Measurements from ENCODE around the gene RAB44.

RAB44 gene

GRCh38 chr6:36728289-36729160 lies 30.9 kb downstream of the RAB44 start:
- DNase-seq (no peak), ATAC-seq (replicated peaks) (no peak)
- Mint-ChIP-seq H3K9me3 (no peaks in the 10 kb centered on the region), H3K4me1 (ENCODE audit: low read depth in 2 of 2) (peaks cover 13 to 21% of the 10 kb centered on the region in 2 donors), H3K27me3 (no peaks in the 10 kb centered on the region), H3K27ac (peak overlapping the region in 1 of 2 donors; percentile 74), H3K36me3 (ENCODE audit: insufficient read depth) (no peaks in the 10 kb centered on the region), H3K4me3 (no peak overlapping the region)

DNA sequence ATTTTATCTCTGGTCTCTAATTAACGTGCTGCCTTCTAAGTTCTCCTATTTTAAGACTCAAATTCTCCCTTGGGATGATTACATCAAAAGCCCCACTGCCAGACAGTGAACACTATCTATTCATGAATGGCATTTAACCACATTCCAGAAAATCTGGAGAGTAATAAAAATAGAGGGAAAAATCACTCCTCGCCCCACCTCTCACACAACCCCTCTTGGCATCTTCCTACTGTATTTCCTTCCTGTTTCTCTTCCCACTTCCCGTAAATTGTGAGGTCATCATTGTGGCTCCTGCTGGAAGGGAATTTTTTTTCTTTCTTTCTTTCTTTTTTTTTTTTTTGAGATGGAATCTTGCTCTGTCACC lies 31.5 kb downstream of the RAB44 start:
- peaks cover 13 to 21% of the 10 kb centered on the region in 2 donors for H3K4me1 Mint-ChIP-seq (ENCODE audit: low read depth in 2 of 2)
- ATAC-seq (replicated peaks): no peak
- H3K27ac Mint-ChIP-seq: no peak overlapping the region
- H3K27me3 Mint-ChIP-seq: no peaks in the 10 kb centered on the region
- no peak overlapping the region for H3K4me3 Mint-ChIP-seq
- H3K36me3 Mint-ChIP-seq (ENCODE audit: insufficient read depth): no peaks in the 10 kb centered on the region
- DNase-seq: no peak
- no peaks in the 10 kb centered on the region for H3K9me3 Mint-ChIP-seq

- peaks cover 14 to 17% of the 10 kb centered on the region in 2 donors for H3K4me1 Mint-ChIP-seq (ENCODE audit: low read depth in 2 of 2)
- H3K9me3 Mint-ChIP-seq: no peaks in the 10 kb centered on the region
- no peak for DNase-seq
- no peaks in the 10 kb centered on the region for H3K36me3 Mint-ChIP-seq (ENCODE audit: insufficient read depth)
- no peak overlapping the region for H3K4me3 Mint-ChIP-seq
- no peak for ATAC-seq (replicated peaks)
- no peaks in the 10 kb centered on the region for H3K27me3 Mint-ChIP-seq
- H3K27ac Mint-ChIP-seq: no peak overlapping the region
Measured at GRCh38 chr6:36730424-36731380, 33.1 kb downstream of the RAB44 start.

DNA sequence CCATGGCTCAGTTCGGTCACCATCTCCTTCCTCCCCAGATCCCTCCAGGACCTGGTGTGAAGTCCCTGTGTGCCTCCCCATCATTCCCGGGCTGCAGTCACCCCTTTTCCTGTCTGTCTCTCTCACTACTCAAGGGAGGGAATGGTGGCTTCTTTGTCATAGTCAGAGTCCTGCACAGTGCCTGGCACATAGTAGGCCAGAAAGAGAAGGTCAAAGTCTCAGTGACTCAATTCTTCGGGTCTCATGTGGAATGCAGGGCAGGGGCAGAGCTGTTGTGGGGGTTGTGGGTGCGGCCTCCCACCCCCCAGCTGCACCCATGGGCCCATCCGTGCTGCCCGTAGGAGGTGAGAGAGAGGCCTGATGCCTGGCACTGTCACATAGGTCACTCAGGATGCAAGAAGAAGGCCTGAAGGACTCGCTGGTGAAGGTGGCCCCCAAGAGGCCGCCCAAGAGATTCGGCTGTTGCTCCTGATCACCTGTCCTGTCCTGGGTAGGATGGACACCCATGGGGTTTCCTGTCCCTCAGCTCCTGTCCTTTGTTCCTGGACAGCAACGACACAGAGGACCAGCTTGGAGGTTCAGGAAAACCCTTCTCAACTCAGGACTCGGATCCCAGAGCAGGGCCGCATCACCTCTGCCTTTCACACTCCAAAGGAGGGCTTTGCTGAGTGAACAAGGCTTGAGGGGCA lies 34.1 kb downstream of the RAB44 start:
- H3K4me3 Mint-ChIP-seq: no peak overlapping the region
- no peaks in the 10 kb centered on the region for H3K36me3 Mint-ChIP-seq (ENCODE audit: insufficient read depth)
- DNase-seq: no peak
- H3K9me3 Mint-ChIP-seq: no peaks in the 10 kb centered on the region
- ATAC-seq (replicated peaks): no peak
- peaks cover 14 to 17% of the 10 kb centered on the region in 2 donors for H3K4me1 Mint-ChIP-seq (ENCODE audit: low read depth in 2 of 2)
- no peak overlapping the region for H3K27ac Mint-ChIP-seq
- H3K27me3 Mint-ChIP-seq: no peaks in the 10 kb centered on the region

DNA sequence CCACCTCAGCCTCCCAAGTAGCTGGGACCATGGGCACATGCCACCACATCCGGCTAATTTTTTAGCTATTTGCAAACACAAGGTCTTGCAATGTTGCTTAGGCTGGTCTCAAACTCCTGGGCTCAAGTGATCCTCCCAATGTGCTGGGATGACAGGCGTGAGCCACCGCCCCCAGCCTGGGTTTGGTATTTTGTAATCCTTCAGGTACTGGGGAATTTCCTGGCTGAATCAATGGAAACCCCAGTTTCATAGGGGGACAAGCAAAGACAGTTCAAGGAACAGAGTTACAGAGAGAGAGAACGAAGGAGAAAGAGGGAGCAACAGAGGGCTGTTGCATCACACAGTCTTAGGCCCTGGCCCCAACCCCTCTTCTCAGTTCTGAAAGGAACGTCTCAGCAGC lies 35.7 kb downstream of the RAB44 start:
- no peak for DNase-seq

DNA sequence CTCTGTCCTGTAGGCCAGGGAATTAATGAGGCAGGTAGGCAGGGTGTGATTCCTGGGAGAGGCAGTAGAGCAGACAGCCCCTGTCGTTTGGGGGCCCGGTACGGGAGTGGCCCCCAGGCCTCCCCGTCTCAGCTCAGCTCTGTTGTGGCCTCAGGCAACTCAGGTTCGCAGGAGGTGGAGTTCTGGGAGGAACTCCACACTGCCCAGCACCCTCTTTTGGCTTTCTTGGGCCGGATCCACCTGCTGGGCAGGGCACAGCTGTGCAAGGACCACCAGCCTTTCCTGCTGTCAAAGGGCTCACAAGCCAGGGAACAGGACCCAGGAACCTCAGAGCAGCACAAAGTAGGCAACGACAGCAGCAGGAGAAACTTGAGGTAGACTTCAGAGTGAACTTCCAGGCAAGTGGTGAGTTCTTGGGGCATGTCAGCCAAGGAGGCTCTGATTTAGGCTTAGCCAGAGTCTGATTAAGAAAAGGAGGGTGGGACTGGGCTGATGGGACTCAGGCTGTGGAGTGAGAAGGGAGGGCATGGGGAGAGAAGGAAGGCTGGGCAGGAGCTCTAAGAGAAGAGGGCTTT lies 36.9 kb downstream of the RAB44 start:
- Mint-ChIP-seq H3K4me3 (peak overlapping the region; percentile 65 to 66), H3K27me3 (no peaks in the 10 kb centered on the region), H3K9me3 (no peaks in the 10 kb centered on the region), H3K36me3 (ENCODE audit: insufficient read depth) (no peaks in the 10 kb centered on the region), H3K4me1 (ENCODE audit: low read depth in 2 of 2) (peaks cover 4% of the 10 kb centered on the region in 2 donors), H3K27ac (peak overlapping the region; percentile 69 to 86)
- DNase-seq (no peak), ATAC-seq (replicated peaks) (no peak)

More for the DNA sequence above, 35.7 kb downstream of the RAB44 start:
- no peak overlapping the region for H3K4me3 Mint-ChIP-seq
- no peaks in the 10 kb centered on the region for H3K36me3 Mint-ChIP-seq (ENCODE audit: insufficient read depth)
- no peak for ATAC-seq (replicated peaks)
- no peak overlapping the region for H3K27ac Mint-ChIP-seq
- no peaks in the 10 kb centered on the region for H3K27me3 Mint-ChIP-seq
- H3K4me1 Mint-ChIP-seq (ENCODE audit: low read depth in 2 of 2): peaks cover 4 to 5% of the 10 kb centered on the region in 2 donors
- no peaks in the 10 kb centered on the region for H3K9me3 Mint-ChIP-seq

DNA sequence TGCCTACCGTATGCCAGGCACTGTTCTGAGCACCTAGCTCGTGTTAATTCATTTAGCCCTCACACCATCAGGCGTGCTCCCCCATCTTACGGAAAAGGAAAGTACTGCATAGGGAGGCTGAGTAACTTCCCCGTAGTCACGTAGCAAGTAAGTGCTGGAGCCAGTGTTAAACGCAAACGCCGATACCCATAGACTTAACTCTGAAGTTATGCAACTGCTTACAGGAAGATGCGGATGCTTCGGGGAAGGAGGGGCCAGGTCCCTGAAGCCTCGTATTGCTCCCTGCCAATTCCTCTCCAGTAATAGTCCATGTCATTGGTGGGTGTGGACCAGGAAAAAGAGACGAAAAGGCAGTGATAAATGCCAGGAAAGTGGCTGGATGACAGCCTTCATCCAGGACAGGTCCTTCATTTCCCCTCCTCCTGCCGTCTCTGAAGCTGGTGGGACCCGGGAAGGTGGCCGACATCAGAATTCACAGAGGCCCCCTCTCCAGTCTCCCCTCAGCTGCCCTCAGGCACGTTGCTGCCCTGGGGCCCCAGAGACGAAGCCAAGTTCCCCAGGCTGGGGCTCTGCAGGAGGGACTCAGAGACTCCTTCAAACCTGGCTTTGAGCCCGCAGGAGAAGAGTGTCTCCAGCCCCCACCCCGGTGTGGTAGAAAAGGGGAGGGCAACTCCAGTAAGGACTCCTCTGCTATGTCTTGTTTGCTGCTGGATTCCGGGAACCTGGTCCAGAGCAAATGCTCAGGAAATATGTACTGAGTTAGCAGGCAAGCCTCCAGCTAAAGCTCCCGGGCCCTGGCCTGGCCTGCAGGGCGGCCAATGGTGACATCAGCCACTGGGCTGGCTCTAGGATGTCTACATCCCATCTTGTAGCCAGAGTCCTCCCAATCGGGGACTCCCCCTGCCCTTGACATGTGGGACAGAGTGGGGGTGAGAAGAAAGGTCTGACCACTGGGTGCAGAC lies 37.8 kb downstream of the RAB44 start:
- Mint-ChIP-seq H3K27ac (peak overlapping the region; percentile 69 to 86), H3K27me3 (no peaks in the 10 kb centered on the region), H3K4me3 (peak overlapping the region; percentile 65 to 66), H3K36me3 (ENCODE audit: insufficient read depth) (no peaks in the 10 kb centered on the region), H3K4me1 (ENCODE audit: low read depth in 2 of 2) (peaks cover 4% of the 10 kb centered on the region in 2 donors), H3K9me3 (no peaks in the 10 kb centered on the region)
- ATAC-seq (replicated peaks) (peak; percentile 91), DNase-seq (peak in 1 of 3 experiments; percentile 28)

DNA sequence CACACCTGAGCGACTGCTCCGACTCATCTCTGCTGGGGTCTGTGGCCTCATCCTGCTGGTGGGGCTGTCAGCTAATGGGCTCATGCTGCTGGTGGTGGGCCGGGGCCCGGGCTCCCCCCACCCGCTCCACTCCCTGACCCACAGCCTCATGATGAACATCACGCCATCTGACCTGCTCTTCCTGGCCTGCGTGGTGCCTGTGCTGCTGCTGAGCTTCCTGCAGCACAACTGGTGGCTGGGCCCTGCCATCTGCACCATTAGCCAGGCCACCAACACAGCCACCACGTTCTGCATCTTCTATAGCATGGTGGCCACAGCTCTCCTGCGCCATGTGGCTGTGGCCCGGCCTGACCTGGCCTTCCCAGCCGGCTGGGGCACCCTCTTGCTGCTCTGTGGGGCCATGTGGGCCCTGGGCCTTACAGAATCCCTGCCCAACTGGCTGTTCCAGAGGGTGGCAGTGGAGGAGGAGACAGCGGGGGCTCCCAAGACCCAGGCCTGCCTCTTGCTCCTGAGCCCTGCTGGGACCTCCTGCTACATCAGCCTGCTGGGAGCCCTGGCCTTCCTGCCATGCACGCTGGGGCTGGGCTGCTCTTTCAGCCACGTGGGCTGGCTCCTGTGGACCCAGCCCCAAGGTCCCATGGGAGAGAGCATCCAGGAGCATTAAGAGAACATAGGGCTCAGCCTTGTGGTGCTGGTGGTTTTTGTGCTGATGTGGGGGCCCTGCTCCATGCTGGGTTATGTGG lies 39.6 kb downstream of the RAB44 start:
- Mint-ChIP-seq H3K27ac (no peak overlapping the region), H3K4me1 (ENCODE audit: low read depth in 2 of 2) (peaks cover 4% of the 10 kb centered on the region in 2 donors), H3K9me3 (no peaks in the 10 kb centered on the region), H3K27me3 (no peaks in the 10 kb centered on the region), H3K4me3 (no peak overlapping the region), H3K36me3 (ENCODE audit: insufficient read depth) (no peaks in the 10 kb centered on the region)
- DNase-seq (no peak), ATAC-seq (replicated peaks) (no peak)

GRCh38 chr6:36738108-36738507 lies 40.5 kb downstream of the RAB44 start:
- H3K27me3 Mint-ChIP-seq: no peaks in the 10 kb centered on the region
- DNase-seq: no peak
- no peak overlapping the region for H3K4me3 Mint-ChIP-seq
- no peak for ATAC-seq (replicated peaks)
- no peaks in the 10 kb centered on the region for H3K9me3 Mint-ChIP-seq
- H3K4me1 Mint-ChIP-seq (ENCODE audit: low read depth in 2 of 2): peaks cover 4% of the 10 kb centered on the region in 2 donors
- no peak overlapping the region for H3K27ac Mint-ChIP-seq
- no peaks in the 10 kb centered on the region for H3K36me3 Mint-ChIP-seq (ENCODE audit: insufficient read depth)

DNA sequence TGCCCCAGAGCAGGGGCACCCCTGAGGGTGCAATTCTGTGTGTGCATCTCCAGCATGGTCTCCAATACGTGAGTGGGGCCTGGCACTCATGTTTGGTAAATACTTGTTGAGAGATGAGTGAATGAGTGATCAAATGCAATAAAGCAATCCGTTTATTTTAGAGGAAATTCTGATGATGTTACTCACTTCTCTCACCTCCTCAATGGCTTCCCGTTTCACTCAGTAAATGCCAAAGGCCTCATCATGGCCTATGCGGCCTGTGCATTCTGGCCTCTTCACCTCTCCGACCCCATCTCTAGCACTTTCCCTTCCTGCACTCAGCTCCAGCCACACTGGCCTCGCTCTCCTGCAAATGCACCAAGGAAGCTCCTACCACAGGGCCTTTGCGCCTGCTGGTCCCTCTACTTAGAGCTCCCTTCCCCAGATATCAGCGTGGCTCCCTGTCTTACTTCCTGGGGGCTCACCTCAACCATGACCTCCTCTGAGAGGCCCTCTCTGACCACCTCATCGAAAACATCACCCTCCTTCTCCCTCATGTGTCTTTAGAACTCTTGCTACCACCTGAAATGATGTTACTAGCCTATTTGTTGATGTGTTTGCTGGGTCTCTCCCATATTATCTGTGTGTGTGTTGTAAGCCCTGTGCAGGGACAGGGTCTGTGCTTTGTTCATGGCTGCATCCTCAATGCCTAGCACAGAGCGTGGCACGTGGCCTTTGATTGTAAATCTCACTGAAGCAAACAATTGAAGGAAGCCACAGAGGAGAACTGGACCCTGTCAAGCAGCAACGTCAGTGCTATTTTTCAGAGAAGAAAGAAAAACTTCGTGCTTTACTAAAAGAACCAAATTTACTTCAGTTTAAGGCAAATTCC lies 42.6 kb downstream of the RAB44 start:
- peak overlapping the region in 1 of 2 donors; percentile 2 for H3K27ac Mint-ChIP-seq
- H3K36me3 Mint-ChIP-seq (ENCODE audit: insufficient read depth): no peaks in the 10 kb centered on the region
- peaks cover 0 to 10% of the 10 kb centered on the region in 2 donors for H3K4me1 Mint-ChIP-seq (ENCODE audit: low read depth in 2 of 2)
- no peak overlapping the region for H3K4me3 Mint-ChIP-seq
- H3K27me3 Mint-ChIP-seq: no peaks in the 10 kb centered on the region
- ATAC-seq (replicated peaks): no peak
- no peaks in the 10 kb centered on the region for H3K9me3 Mint-ChIP-seq
- no peak for DNase-seq

DNA sequence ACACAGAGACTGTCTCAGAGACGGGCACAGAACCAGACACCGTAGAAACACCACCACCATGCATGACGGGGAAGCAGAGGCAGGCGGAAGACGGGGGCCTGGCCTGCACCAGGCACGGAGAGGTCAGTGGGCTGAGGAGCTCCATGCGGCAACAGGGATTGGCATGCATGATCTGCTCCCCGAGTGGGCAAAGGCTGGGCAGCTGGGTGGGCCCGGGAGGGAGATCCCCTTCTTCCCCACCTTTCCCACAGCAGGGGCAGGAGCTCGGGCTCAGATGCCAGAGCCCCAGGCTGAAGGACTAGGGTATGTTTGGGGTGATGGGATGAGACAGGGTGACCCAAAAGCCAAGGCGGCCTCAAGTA lies 43.2 kb downstream of the RAB44 start:
- Mint-ChIP-seq H3K27ac (peak overlapping the region in 1 of 2 donors; percentile 2), H3K4me1 (ENCODE audit: low read depth in 2 of 2) (peaks cover 0 to 10% of the 10 kb centered on the region in 2 donors), H3K36me3 (ENCODE audit: insufficient read depth) (no peaks in the 10 kb centered on the region), H3K9me3 (no peaks in the 10 kb centered on the region), H3K27me3 (no peaks in the 10 kb centered on the region), H3K4me3 (no peak overlapping the region)
- DNase-seq (no peak), ATAC-seq (replicated peaks) (no peak)
